ENCODE results near the gene ZDHHC14. TPM values are rescaled to one million over a fixed set of nuclear protein-coding genes. Genes with fewer than 3 reads are reported as not detected.
"Not testable (repeated sequence)": the region's sequence is repeated elsewhere in the genome, so short reads cannot be mapped to it uniquely, and the experiment has no call there.

The ZDHHC14 gene
- polyA plus RNA-seq, 1 donor, result 19.1 TPM

GRCh38 chr6:157552081-157552747 is 171.2 kb downstream of the ZDHHC14 start:
- no peak for DNase-seq

- DNase-seq, result no peak
Measured at GRCh38 chr6:157552820-157553485, 172.0 kb downstream of the ZDHHC14 start.

- no peak for DNase-seq
Measured at GRCh38 chr6:157554747-157555146, 173.8 kb downstream of the ZDHHC14 start.

GRCh38 chr6:157555455-157556143 is 174.6 kb downstream of the ZDHHC14 start:
- no peak for DNase-seq

- DNase-seq, result no peak
Measured at GRCh38 chr6:157556144-157556645, 175.2 kb downstream of the ZDHHC14 start.

- DNase-seq, result no peak
Measured at GRCh38 chr6:157556671-157557430, 175.9 kb downstream of the ZDHHC14 start.

GRCh38 chr6:157557559-157557958 is 176.6 kb downstream of the ZDHHC14 start:
- no peak for DNase-seq

GRCh38 chr6:157558049-157558448 is 177.1 kb downstream of the ZDHHC14 start:
- DNase-seq, result no peak

GRCh38 chr6:157558487-157559200 is 177.7 kb downstream of the ZDHHC14 start:
- no peak for DNase-seq

GRCh38 chr6:157559201-157559756 is 178.3 kb downstream of the ZDHHC14 start:
- DNase-seq, result no peak

GRCh38 chr6:157560063-157560462 is 179.1 kb downstream of the ZDHHC14 start:
- not testable (repeated sequence) for DNase-seq

- DNase-seq, result no peak
Measured at GRCh38 chr6:157560691-157561413, 179.9 kb downstream of the ZDHHC14 start.

GRCh38 chr6:157561414-157561790 is 180.4 kb downstream of the ZDHHC14 start:
- DNase-seq, result no peak

GRCh38 chr6:157561929-157562810 is 181.2 kb downstream of the ZDHHC14 start:
- DNase-seq, result no peak

GRCh38 chr6:157562997-157563396 is 182.0 kb downstream of the ZDHHC14 start:
- no peak for DNase-seq

- DNase-seq, result no peak
Measured at GRCh38 chr6:157563611-157564284, 182.8 kb downstream of the ZDHHC14 start.

- DNase-seq, result no peak
Measured at GRCh38 chr6:157568702-157569101, 187.7 kb downstream of the ZDHHC14 start.

GRCh38 chr6:157569543-157569942 is 188.6 kb downstream of the ZDHHC14 start:
- no peak for DNase-seq

GRCh38 chr6:157570104-157570503 is 189.1 kb downstream of the ZDHHC14 start:
- DNase-seq, result no peak

Measured in left kidney (tissue), 2 donors.